Mesothelial cell of epicardium (in vitro differentiated cells): ENCODE results near the gene MYH3. TPM values are rescaled to one million over a fixed set of nuclear protein-coding genes. Genes with fewer than 3 reads are reported as not detected.

Experiments
- DNase-seq, 2 experiments: peaks; one replicate each; pipeline ENCODE4 v3.0.0; 2021; ENCODE audit warnings: low spot score in 2 of 2; ENCODE audit not compliant: unreplicated experiment in 2 of 2
- H3K27ac Mint-ChIP-seq: 2 replicates; pipeline ENCODE4 v1.8.0; 2021; ENCODE audit warnings: mixed read lengths
- H3K27me3 Mint-ChIP-seq: 2 replicates; pipeline ENCODE4 v1.8.0; 2021; ENCODE audit warnings: low read depth, mixed read lengths
- H3K36me3 Mint-ChIP-seq: 2 replicates; pipeline ENCODE4 v1.8.0; 2021; ENCODE audit warnings: mixed read lengths
- H3K4me1 Mint-ChIP-seq: 2 replicates; pipeline ENCODE4 v1.8.0; 2021; ENCODE audit warnings: mixed read lengths
- H3K4me3 Mint-ChIP-seq: 2 replicates; pipeline ENCODE4 v1.8.0; 2021; ENCODE audit warnings: mild to moderate bottlenecking, moderate library complexity, mixed read lengths
- H3K9me3 Mint-ChIP-seq: 2 replicates; pipeline ENCODE4 v1.8.0; 2021; ENCODE audit warnings: mixed read lengths
- CTCF ChIP-seq: fragments of 200-600 bp; sonication (generic); IDR thresholded peaks from one replicate; pipeline ENCODE4 v1.5.0; 2021; ENCODE audit warnings: antibody characterized with exemption; ENCODE audit not compliant: unreplicated experiment
- total RNA-seq: library from RNA; stranded (reverse); gene quantifications from 3 replicates; pipeline ENCODE4 v1.2.1, GENCODE V29; 2021

The MYH3 gene
- total RNA-seq, 1 donor from 2014 or later, result 3.7 TPM

- H3K4me1 Mint-ChIP-seq, result peaks cover 2% of the 10 kb centered on the region
- H3K9me3 Mint-ChIP-seq, result no peaks in the 10 kb centered on the region
- peaks cover 11% of the 10 kb centered on the region for H3K36me3 Mint-ChIP-seq
- H3K4me3 Mint-ChIP-seq, result no peak overlapping the region
- H3K27me3 Mint-ChIP-seq, result no peaks in the 10 kb centered on the region
- DNase-seq, result no peak
- peak; percentile 63 for TF ChIP-seq CTCF
- H3K27ac Mint-ChIP-seq, result no peak overlapping the region
These were observed 28.4 kb downstream of the MYH3 start for GRCh38 chr17:10628756-10629155.

GRCh38 chr17:10626390-10626789, 30.7 kb downstream of the MYH3 start:
- peaks cover 2% of the 10 kb centered on the region for H3K4me1 Mint-ChIP-seq

GRCh38 chr17:10624969-10625368, 32.1 kb downstream of the MYH3 start:
- Mint-ChIP-seq H3K36me3 (peaks cover 7% of the 10 kb centered on the region), H3K9me3 (no peaks in the 10 kb centered on the region), H3K4me1 (no peaks in the 10 kb centered on the region), H3K4me3 (no peak overlapping the region), H3K27ac (no peak overlapping the region), H3K27me3 (no peaks in the 10 kb centered on the region)
- TF ChIP-seq CTCF, result no peak
- DNase-seq, result no peak

More at GRCh38 chr17:10626390-10626789, 30.7 kb downstream of the MYH3 start:
- TF ChIP-seq CTCF, result no peak
- H3K36me3 Mint-ChIP-seq, result peaks cover 11% of the 10 kb centered on the region
- no peaks in the 10 kb centered on the region for H3K27me3 Mint-ChIP-seq
- H3K4me3 Mint-ChIP-seq, result no peak overlapping the region
- H3K9me3 Mint-ChIP-seq, result no peaks in the 10 kb centered on the region
- no peak for DNase-seq
- no peak overlapping the region for H3K27ac Mint-ChIP-seq

GRCh38 chr17:10623737-10624338, 33.3 kb downstream of the MYH3 start:
- no peaks in the 10 kb centered on the region for H3K36me3 Mint-ChIP-seq
- no peaks in the 10 kb centered on the region for H3K27me3 Mint-ChIP-seq
- no peaks in the 10 kb centered on the region for H3K9me3 Mint-ChIP-seq
- no peak overlapping the region for H3K4me3 Mint-ChIP-seq
- H3K27ac Mint-ChIP-seq, result no peak overlapping the region
- DNase-seq, result no peak
- no peaks in the 10 kb centered on the region for H3K4me1 Mint-ChIP-seq
- TF ChIP-seq CTCF, result no peak

- DNase-seq, result no peak
- Mint-ChIP-seq H3K27ac (peak overlapping the region; percentile 0), H3K36me3 (no peaks in the 10 kb centered on the region), H3K4me3 (no peak overlapping the region), H3K9me3 (no peaks in the 10 kb centered on the region), H3K4me1 (peaks cover 2% of the 10 kb centered on the region), H3K27me3 (no peaks in the 10 kb centered on the region)
- TF ChIP-seq CTCF, result no peak
These were observed 34.3 kb downstream of the MYH3 start for GRCh38 chr17:10622617-10623485.
